Fibroblast of the aortic adventitia (primary cell): Measurements from ENCODE around the gene ABCG2. TPM values are rescaled to one million over a fixed set of nuclear protein-coding genes. Genes with fewer than 3 reads are reported as not detected.

ENCODE experiments used
- DNase-seq: peaks from one replicate; pipeline ENCODE4 v3.0.0-alpha.2; 2010; ENCODE audit warnings: low read depth
- H3K4me3 ChIP-seq: 2 replicates; pipeline ENCODE4 v1.5.1; 2011; ENCODE audit warnings: low read depth, mild to moderate bottlenecking, control low read depth, low read length, moderate library complexity
- total RNA-seq: library from RNA; depleted of rRNA; stranded (reverse); fragments of >200 nt; gene quantifications from 2 replicates; pipeline ENCODE4 v1.2.3, GENCODE V29; 2012; ENCODE audit warnings: low replicate concordance
- TF ChIP-seq, protein P1 (sequence below): IDR thresholded peaks from 2 replicates; pipeline ENCODE4 v1.5.1; 2011; ENCODE audit warnings: mild to moderate bottlenecking, low read length, control low read depth, inconsistent platforms; ENCODE audit not compliant: insufficient read depth

ABCG2 gene
- total RNA-seq, 1 donor: 7.0 TPM

DNA sequence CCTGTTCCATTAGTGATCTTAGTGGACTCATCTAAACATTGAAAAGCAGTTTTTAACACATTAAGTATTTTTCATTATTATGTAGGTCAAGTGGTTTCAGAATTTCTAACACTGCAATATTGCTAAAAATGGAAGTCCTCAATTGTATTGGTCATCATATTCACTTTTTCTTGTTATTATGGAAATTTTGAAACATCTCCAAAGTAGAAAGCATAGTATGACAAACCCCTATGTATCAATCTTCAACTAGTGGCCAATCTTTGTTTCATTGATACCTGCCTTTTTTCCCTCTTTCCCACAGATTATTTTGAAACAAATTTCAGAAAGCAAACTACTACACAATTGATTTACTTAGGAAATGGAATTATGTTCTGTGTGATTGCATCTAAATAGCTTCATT, 14.5 kb upstream of the ABCG2 start:
- DNase-seq: no peak
- TF ChIP-seq, protein P1, sequence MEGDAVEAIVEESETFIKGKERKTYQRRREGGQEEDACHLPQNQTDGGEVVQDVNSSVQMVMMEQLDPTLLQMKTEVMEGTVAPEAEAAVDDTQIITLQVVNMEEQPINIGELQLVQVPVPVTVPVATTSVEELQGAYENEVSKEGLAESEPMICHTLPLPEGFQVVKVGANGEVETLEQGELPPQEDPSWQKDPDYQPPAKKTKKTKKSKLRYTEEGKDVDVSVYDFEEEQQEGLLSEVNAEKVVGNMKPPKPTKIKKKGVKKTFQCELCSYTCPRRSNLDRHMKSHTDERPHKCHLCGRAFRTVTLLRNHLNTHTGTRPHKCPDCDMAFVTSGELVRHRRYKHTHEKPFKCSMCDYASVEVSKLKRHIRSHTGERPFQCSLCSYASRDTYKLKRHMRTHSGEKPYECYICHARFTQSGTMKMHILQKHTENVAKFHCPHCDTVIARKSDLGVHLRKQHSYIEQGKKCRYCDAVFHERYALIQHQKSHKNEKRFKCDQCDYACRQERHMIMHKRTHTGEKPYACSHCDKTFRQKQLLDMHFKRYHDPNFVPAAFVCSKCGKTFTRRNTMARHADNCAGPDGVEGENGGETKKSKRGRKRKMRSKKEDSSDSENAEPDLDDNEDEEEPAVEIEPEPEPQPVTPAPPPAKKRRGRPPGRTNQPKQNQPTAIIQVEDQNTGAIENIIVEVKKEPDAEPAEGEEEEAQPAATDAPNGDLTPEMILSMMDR: no peak
- H3K4me3 ChIP-seq: no peak overlapping the region

DNA sequence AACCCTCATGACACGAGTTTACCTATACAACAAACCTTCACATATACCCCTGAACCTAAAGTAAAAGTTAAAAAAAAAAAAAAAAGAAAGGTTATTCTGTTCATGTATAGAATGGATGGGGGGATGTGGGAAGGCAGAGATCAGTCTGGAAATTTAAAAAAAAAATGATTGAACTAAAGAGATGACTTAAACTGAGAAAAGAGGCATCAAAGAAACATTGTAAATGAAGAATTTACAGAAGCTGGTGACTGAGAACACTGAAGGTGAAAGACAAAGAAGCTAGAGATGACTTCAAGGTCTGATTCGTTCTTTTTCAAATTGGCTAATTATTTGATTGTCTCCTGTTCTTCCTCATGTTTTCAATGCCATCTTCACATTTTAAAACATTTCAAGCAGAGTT, 12.8 kb upstream of the ABCG2 start:
- no peak for DNase-seq
- TF ChIP-seq, protein P1: no peak
- no peak overlapping the region for H3K4me3 ChIP-seq

DNA sequence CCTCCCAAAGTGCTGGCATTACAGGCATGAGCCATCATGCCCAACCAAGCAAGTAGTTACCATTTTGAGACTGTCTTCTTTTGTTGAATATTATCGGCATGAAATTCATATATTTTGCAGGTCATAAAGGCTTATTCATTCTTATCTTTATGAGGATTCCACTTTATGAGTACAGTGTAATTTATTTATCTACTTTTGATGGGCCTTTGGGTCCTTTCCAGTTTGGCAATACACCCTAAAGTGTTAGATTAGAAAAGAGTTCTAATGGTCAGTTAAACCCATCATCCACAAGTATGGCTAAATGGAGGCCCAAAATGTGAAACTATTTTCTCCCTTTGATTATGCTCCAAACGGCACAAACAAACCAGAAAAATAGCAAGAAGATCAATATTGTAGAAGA, 10.9 kb upstream of the ABCG2 start:
- no peak for DNase-seq
- no peak overlapping the region for H3K4me3 ChIP-seq
- TF ChIP-seq, protein P1: no peak

DNA sequence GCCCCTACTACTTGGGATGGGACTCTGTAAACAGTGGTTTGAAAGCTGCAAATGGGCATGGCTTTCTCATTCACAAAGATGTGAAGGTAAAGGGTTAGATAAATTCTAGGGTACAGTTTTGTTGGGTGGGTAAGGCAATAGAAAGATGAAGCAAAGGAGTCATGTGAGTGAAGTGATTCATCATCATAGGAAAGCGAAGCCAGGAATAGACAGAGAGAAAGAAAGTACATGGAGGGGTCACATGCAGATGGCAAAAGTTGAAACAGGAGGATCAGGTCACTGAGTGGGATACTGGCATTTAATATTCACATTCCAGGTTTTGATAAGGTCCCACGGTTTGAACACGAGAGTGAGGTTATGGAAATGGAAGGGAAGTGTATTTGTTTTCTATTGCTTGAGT, 8.2 kb upstream of the ABCG2 start:
- TF ChIP-seq, protein P1: no peak
- H3K4me3 ChIP-seq: no peak overlapping the region
- DNase-seq: peak; percentile 30

DNA sequence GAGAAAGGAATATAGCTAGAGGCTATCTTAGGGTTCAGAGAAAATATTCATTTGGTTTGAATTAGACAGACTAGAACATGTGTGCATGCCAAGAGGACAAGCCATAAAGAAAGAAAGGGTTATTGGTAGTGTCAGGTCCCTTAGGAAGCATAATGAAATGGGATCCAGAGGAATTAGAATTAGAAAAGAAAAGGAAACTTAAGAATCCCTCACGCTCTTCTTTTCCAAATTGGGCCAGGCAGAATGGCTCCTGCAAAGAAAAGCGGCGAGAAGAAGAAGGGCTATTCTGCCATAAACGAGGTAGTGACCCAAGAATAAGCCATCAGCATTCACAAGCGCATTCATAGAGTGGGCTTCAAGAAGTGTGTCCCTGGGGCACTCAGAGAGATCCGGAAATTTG, 4.9 kb upstream of the ABCG2 start:
- TF ChIP-seq, protein P1: no peak
- DNase-seq: no peak
- no peak overlapping the region for H3K4me3 ChIP-seq

DNA sequence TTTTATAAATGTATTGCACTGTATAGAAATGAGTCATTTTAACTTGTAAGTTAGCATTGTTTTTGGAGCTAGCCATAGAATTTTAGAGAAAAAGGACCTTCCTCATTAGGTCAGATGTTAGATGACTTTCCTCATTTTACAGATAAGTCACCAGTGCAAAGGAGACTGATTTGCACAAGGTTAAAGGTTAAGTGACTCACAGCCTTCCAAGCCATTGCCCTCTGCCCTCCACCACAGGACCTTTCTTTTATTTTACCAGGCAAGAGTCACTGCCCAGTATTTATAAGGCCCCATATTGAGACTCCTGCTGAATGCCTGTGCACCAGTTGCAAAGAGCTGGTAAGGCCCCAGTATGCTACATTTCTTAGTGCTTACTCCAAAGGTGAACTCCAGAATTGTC, 4.2 kb upstream of the ABCG2 start:
- H3K4me3 ChIP-seq: no peak overlapping the region
- DNase-seq: no peak
- TF ChIP-seq, protein P1: no peak

DNA sequence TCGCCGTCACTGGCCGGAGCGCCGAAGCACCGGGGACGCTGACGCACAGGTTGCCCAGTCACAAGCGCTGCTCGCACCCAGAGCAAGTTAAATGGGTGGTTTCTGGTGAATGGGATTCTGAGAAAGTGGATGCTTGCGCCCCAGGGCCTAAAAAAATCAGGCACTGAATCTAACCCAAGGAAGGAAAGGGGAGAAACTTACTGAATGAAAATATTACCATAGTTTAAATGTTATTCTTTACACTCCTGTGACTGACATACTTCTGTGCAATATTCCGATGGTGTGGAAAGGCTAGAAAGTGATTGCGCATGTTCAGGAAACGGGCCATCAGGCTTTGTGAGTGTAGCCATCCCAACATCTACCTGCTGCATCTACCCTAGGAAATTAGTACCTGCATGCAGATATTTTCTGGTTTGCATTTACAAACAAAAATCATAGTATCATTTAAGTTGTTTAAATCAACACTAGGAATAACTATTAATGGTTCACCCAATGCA, 838 bp upstream of the ABCG2 start:
- TF ChIP-seq, protein P1: no peak
- H3K4me3 ChIP-seq: peak overlapping the region; percentile 80
- DNase-seq: no peak
